Keratinocyte (primary cell): ENCODE data around the gene LRRFIP2.

Experiments used
- CTCF ChIP-seq, 3 experiments: IDR thresholded peaks in 1 of 3; conservative IDR thresholded peaks in 1 of 3; optimal IDR thresholded peaks in 1 of 3; 2 replicates in 2 of 3; 3 replicates in 1 of 3; pipeline versions ENCODE3 to v1.5.1; 2011; ENCODE audit warnings: low read length in 3 of 3, mild to moderate bottlenecking in 3 of 3, moderate library complexity in 2 of 3, control low read depth in 1 of 3, inconsistent platforms in 1 of 3; ENCODE audit not compliant: insufficient read depth in 2 of 3; ENCODE audit errors: extremely low read depth in 1 of 3
- EZH2 ChIP-seq: IDR thresholded peaks from one replicate; pipeline ENCODE4 v1.6.1; 2012; ENCODE audit warnings: inconsistent platforms, mild to moderate bottlenecking, low read length, moderate library complexity

- no peak for TF ChIP-seq CTCF (optimal IDR thresholded peaks at IDR 0.05 in 1 of 3, IDR thresholded peaks at IDR 0.05 in 1 of 3, conservative IDR thresholded peaks at IDR 0.05 in 1 of 3; ENCODE audit: extremely low read depth in 1 of 3, insufficient read depth in 2 of 3, low read length in 3 of 3)
- TF ChIP-seq EZH2 = no peak
Measured at GRCh38 chr3:37064747-37065146, 109.6 kb downstream of the LRRFIP2 start.
